ENCODE measurements around the gene CEBPE.

GRCh38 chr14:23122086-23122485, 3.0 kb upstream of the CEBPE start:
- TF ChIP-seq, protein P1, sequence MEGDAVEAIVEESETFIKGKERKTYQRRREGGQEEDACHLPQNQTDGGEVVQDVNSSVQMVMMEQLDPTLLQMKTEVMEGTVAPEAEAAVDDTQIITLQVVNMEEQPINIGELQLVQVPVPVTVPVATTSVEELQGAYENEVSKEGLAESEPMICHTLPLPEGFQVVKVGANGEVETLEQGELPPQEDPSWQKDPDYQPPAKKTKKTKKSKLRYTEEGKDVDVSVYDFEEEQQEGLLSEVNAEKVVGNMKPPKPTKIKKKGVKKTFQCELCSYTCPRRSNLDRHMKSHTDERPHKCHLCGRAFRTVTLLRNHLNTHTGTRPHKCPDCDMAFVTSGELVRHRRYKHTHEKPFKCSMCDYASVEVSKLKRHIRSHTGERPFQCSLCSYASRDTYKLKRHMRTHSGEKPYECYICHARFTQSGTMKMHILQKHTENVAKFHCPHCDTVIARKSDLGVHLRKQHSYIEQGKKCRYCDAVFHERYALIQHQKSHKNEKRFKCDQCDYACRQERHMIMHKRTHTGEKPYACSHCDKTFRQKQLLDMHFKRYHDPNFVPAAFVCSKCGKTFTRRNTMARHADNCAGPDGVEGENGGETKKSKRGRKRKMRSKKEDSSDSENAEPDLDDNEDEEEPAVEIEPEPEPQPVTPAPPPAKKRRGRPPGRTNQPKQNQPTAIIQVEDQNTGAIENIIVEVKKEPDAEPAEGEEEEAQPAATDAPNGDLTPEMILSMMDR (conservative IDR thresholded peaks at IDR 0.05; ENCODE audit: low read length), result no peak
- TF ChIP-seq EZH2phosphoT487 (IDR thresholded peaks at IDR 0.05; ENCODE audit: borderline replicate concordance, low read depth, low read length), result no peak
